ENCODE results near the gene LRRC51. TPM values are rescaled to one million over a fixed set of nuclear protein-coding genes. Genes with fewer than 3 reads are reported as not detected.

Gene LRRC51
- total RNA-seq, 1 donor from 2014 or later: 4.4 TPM

- Mint-ChIP-seq H3K9me3 (ENCODE audit: unreplicated experiment) (no peaks in the 10 kb centered on the region), H3K27me3 (ENCODE audit: low read depth, unreplicated experiment) (peaks cover 2% of the 10 kb centered on the region), H3K4me3 (ENCODE audit: unreplicated experiment) (peak within 1 kb of the TSS; percentile 96), H3K4me1 (ENCODE audit: low read depth, unreplicated experiment) (peaks cover 4% of the 10 kb centered on the region), H3K36me3 (ENCODE audit: low read depth, unreplicated experiment) (peaks cover 14% of the 10 kb centered on the region), H3K27ac (ENCODE audit: unreplicated experiment) (peak within 1 kb of the TSS; percentile 100)
- Histone ChIP-seq H3K36me3 (ENCODE audit: insufficient read depth, low read length) (no peaks in the 10 kb centered on the region), H3K4me2 (ENCODE audit: low read length) (peak within 1 kb of the TSS; percentile 92), H3K27ac (ENCODE audit: low read depth, low read length) (peak within 1 kb of the TSS; percentile 98), H3K27me3 (ENCODE audit: insufficient read depth, low read length) (no peaks in the 10 kb centered on the region), H3K9ac (ENCODE audit: low read length) (peak within 1 kb of the TSS; percentile 95), H3K4me3 (ENCODE audit: insufficient read depth, low read depth, low read length) (peak within 1 kb of the TSS; percentile 71), H3K79me2 (ENCODE audit: insufficient read depth, low read length) (no peaks in the 10 kb centered on the region), H4K20me1 (ENCODE audit: insufficient read depth, low read length) (no peaks in the 10 kb centered on the region), H2AFZ (ENCODE audit: low read depth, low read length) (peak within 1 kb of the TSS; percentile 80), H3K9me3 (ENCODE audit: insufficient read depth, low read depth, low read length) (no peaks in the 10 kb centered on the region), H3K4me1 (ENCODE audit: insufficient read depth, low read length) (peaks cover 20% of the 10 kb centered on the region)
- peak; percentile 71 for FAIRE-seq
- TF ChIP-seq, protein P1, sequence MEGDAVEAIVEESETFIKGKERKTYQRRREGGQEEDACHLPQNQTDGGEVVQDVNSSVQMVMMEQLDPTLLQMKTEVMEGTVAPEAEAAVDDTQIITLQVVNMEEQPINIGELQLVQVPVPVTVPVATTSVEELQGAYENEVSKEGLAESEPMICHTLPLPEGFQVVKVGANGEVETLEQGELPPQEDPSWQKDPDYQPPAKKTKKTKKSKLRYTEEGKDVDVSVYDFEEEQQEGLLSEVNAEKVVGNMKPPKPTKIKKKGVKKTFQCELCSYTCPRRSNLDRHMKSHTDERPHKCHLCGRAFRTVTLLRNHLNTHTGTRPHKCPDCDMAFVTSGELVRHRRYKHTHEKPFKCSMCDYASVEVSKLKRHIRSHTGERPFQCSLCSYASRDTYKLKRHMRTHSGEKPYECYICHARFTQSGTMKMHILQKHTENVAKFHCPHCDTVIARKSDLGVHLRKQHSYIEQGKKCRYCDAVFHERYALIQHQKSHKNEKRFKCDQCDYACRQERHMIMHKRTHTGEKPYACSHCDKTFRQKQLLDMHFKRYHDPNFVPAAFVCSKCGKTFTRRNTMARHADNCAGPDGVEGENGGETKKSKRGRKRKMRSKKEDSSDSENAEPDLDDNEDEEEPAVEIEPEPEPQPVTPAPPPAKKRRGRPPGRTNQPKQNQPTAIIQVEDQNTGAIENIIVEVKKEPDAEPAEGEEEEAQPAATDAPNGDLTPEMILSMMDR (IDR thresholded peaks at IDR 0.05; ENCODE audit: insufficient read depth, low read depth, low read length): no peak
- TF ChIP-seq EZH2 (IDR thresholded peaks at IDR 0.05; ENCODE audit: insufficient read depth, low read length): no peak
- DNase-seq (ENCODE audit: low read depth): peak; percentile 99
These were observed 31.7 kb downstream of the LRRC51 start, which contains the start of gene ANAPC15 for GRCh38 chr11:72112143-72112977. ANAPC15 (minus strand) TSS chr11:72112695; CDS start chr11:72111276, 1,419 bp downstream.

GRCh38 chr11:72112978-72113808 is 32.5 kb downstream of the LRRC51 start:
- peaks cover 4% of the 10 kb centered on the region for H3K4me1 Mint-ChIP-seq (ENCODE audit: low read depth, unreplicated experiment)
- FAIRE-seq: no peak

More at GRCh38 chr11:72112978-72113808, 32.5 kb downstream of the LRRC51 start:
- H2AFZ ChIP-seq (ENCODE audit: low read depth, low read length): peak overlapping the region; percentile 80
- Mint-ChIP-seq H3K27ac (ENCODE audit: unreplicated experiment) (peak overlapping the region; percentile 100), H3K9me3 (ENCODE audit: unreplicated experiment) (peaks cover 2% of the 10 kb centered on the region), H3K36me3 (ENCODE audit: low read depth, unreplicated experiment) (peaks cover 13% of the 10 kb centered on the region), H3K27me3 (ENCODE audit: low read depth, unreplicated experiment) (peaks cover 2% of the 10 kb centered on the region), H3K4me3 (ENCODE audit: unreplicated experiment) (peak overlapping the region; percentile 96)
- H3K36me3 ChIP-seq (ENCODE audit: insufficient read depth, low read length): no peaks in the 10 kb centered on the region
- H3K4me1 ChIP-seq (ENCODE audit: insufficient read depth, low read length): peaks cover 20% of the 10 kb centered on the region
- peak overlapping the region; percentile 95 for H3K9ac ChIP-seq (ENCODE audit: low read length)
- no peaks in the 10 kb centered on the region for H3K27me3 ChIP-seq (ENCODE audit: insufficient read depth, low read length)
- peak overlapping the region; percentile 71 for H3K4me3 ChIP-seq (ENCODE audit: insufficient read depth, low read depth, low read length)
- H3K4me2 ChIP-seq (ENCODE audit: low read length): peak overlapping the region; percentile 92
- H4K20me1 ChIP-seq (ENCODE audit: insufficient read depth, low read length): no peaks in the 10 kb centered on the region
- peak overlapping the region; percentile 98 for H3K27ac ChIP-seq (ENCODE audit: low read depth, low read length)
- TF ChIP-seq, protein P1 (IDR thresholded peaks at IDR 0.05; ENCODE audit: insufficient read depth, low read depth, low read length): no peak
- TF ChIP-seq EZH2 (IDR thresholded peaks at IDR 0.05; ENCODE audit: insufficient read depth, low read length): no peak
- H3K79me2 ChIP-seq (ENCODE audit: insufficient read depth, low read length): no peaks in the 10 kb centered on the region
- H3K9me3 ChIP-seq (ENCODE audit: insufficient read depth, low read depth, low read length): no peaks in the 10 kb centered on the region
- no peak for DNase-seq (ENCODE audit: low read depth)
